ENCODE data around the gene FAIM2.

FAIM2 gene

GRCh38 chr12:49854976-49855375 is 48.7 kb downstream of the FAIM2 start:
- Histone ChIP-seq H3K36me3 (no peaks in the 10 kb centered on the region), H3K4me3 (no peak overlapping the region), H4K20me1 (no peaks in the 10 kb centered on the region), H3K4me2 (no peak overlapping the region), H3K27me3 (no peaks in the 10 kb centered on the region), H3K27ac (no peak overlapping the region), H3K4me1 (no peaks in the 10 kb centered on the region), H3K9me3 (replicated peaks in 1 of 11) (peaks cover 0 to 10% (median 5%) of the 10 kb centered on the region in 11 experiments; a peak in 9 of 22 replicates), H3K9ac (no peak overlapping the region)
- TF ChIP-seq Cebpa-rat (IDR thresholded peaks at IDR 0.05), result no peak

GRCh38 chr12:49853671-49854070 is 50.0 kb downstream of the FAIM2 start:
- H3K4me2 ChIP-seq, result no peak overlapping the region
- H3K9ac ChIP-seq, result no peak overlapping the region
- no peak overlapping the region for H3K27ac ChIP-seq
- H3K36me3 ChIP-seq, result no peaks in the 10 kb centered on the region
- H4K20me1 ChIP-seq, result no peaks in the 10 kb centered on the region
- no peaks in the 10 kb centered on the region for H3K4me1 ChIP-seq
- H3K27me3 ChIP-seq, result no peaks in the 10 kb centered on the region
- H3K4me3 ChIP-seq, result no peak overlapping the region
- H3K9me3 ChIP-seq (replicated peaks in 1 of 11), result no peaks in the 10 kb centered on the region
- TF ChIP-seq Cebpa-rat (IDR thresholded peaks at IDR 0.05), result no peak

GRCh38 chr12:49847161-49847560 is 56.5 kb downstream of the FAIM2 start:
- Histone ChIP-seq H3K27ac (peak overlapping the region in 9 of 11 experiments; percentile 21 to 63 (median 52); a peak in 13 of 22 replicates), H3K4me3 (peak overlapping the region in 2 of 10 experiments; percentile 2 to 25; a peak in 4 of 20 replicates), H3K4me1 (peaks cover 18 to 35% (median 30%) of the 10 kb centered on the region in 10 experiments), H3K9ac (peak overlapping the region in 1 of 11 experiments; percentile 15; a peak in 1 of 22 replicates), H3K36me3 (no peaks in the 10 kb centered on the region), H3K27me3 (no peaks in the 10 kb centered on the region), H4K20me1 (no peaks in the 10 kb centered on the region), H3K4me2 (peak overlapping the region; percentile 39 to 86 (median 73)), H3K9me3 (replicated peaks in 1 of 11) (no peaks in the 10 kb centered on the region)
- TF ChIP-seq Cebpa-rat (IDR thresholded peaks at IDR 0.05), result no peak

- Histone ChIP-seq H3K36me3 (no peaks in the 10 kb centered on the region), H3K4me3 (no peak overlapping the region), H3K4me2 (peak overlapping the region in 4 of 11 experiments; percentile 39 to 85 (median 79); a peak in 3 of 22 replicates), H3K9me3 (replicated peaks in 1 of 11) (no peaks in the 10 kb centered on the region), H3K4me1 (peaks cover 27 to 47% (median 40%) of the 10 kb centered on the region in 10 experiments), H4K20me1 (no peaks in the 10 kb centered on the region), H3K9ac (no peak overlapping the region), H3K27me3 (no peaks in the 10 kb centered on the region), H3K27ac (no peak overlapping the region)
- no peak for TF ChIP-seq Cebpa-rat (IDR thresholded peaks at IDR 0.05)
These were observed 57.7 kb downstream of the FAIM2 start for GRCh38 chr12:49846032-49846431.

GRCh38 chr12:49843876-49844437 is 59.7 kb downstream of the FAIM2 start:
- Histone ChIP-seq H3K9ac (peak overlapping the region in 1 of 11 experiments; percentile 90; a peak in 4 of 22 replicates), H3K4me1 (peaks cover 38 to 55% (median 52%) of the 10 kb centered on the region in 10 experiments), H3K36me3 (no peaks in the 10 kb centered on the region), H3K9me3 (replicated peaks in 1 of 11) (no peaks in the 10 kb centered on the region), H3K4me3 (peak overlapping the region in 3 of 10 experiments; percentile 71 to 76 (median 72); a peak in 3 of 20 replicates), H3K4me2 (peak overlapping the region; percentile 85 to 99 (median 92); a peak in 21 of 22 replicates), H3K27ac (peak overlapping the region in 10 of 11 experiments; percentile 83 to 90 (median 89); a peak in 17 of 22 replicates), H3K27me3 (no peaks in the 10 kb centered on the region), H4K20me1 (no peaks in the 10 kb centered on the region)
- TF ChIP-seq Cebpa-rat (IDR thresholded peaks at IDR 0.05), result no peak

GRCh38 chr12:49843411-49843810 is 60.3 kb downstream of the FAIM2 start:
- H3K4me3 ChIP-seq, result peak overlapping the region; percentile 62 to 79 (median 72)
- no peak for TF ChIP-seq Cebpa-rat (IDR thresholded peaks at IDR 0.05)
- H3K36me3 ChIP-seq, result peaks cover 0 to 2% (median 0%) of the 10 kb centered on the region in 11 experiments; a peak in 1 of 22 replicates
- H3K9me3 ChIP-seq (replicated peaks in 1 of 11), result no peaks in the 10 kb centered on the region
- H3K27ac ChIP-seq, result peak overlapping the region; percentile 78 to 90 (median 89); a peak in 21 of 22 replicates
- H3K4me1 ChIP-seq, result peaks cover 38 to 55% (median 52%) of the 10 kb centered on the region in 10 experiments
- H4K20me1 ChIP-seq, result no peaks in the 10 kb centered on the region
- H3K9ac ChIP-seq, result peak overlapping the region; percentile 81 to 91 (median 86)
- H3K27me3 ChIP-seq, result no peaks in the 10 kb centered on the region
- H3K4me2 ChIP-seq, result peak overlapping the region; percentile 85 to 99 (median 92)

- Histone ChIP-seq H4K20me1 (no peaks in the 10 kb centered on the region), H3K27ac (peak within 1 kb of the TSS; percentile 78 to 90 (median 89)), H3K36me3 (peaks cover 0 to 6% (median 0%) of the 10 kb centered on the region in 11 experiments; a peak in 1 of 22 replicates), H3K4me3 (peak within 1 kb of the TSS; percentile 62 to 79 (median 72)), H3K4me2 (peak within 1 kb of the TSS; percentile 85 to 99 (median 92)), H3K4me1 (peaks cover 38 to 55% (median 52%) of the 10 kb centered on the region in 10 experiments), H3K9me3 (replicated peaks in 1 of 11) (no peaks in the 10 kb centered on the region), H3K9ac (peak within 1 kb of the TSS; percentile 81 to 91 (median 86)), H3K27me3 (no peaks in the 10 kb centered on the region)
- TF ChIP-seq Cebpa-rat (IDR thresholded peaks at IDR 0.05), result no peak
These were observed 61.0 kb downstream of the FAIM2 start, which contains the start of gene BCDIN3D for GRCh38 chr12:49842519-49843352. TSS of gene BCDIN3D (minus strand) at chr12:49843106. CDS start at chr12:49843087, 19 bp downstream.

- Histone ChIP-seq H3K27me3 (no peaks in the 10 kb centered on the region), H4K20me1 (no peaks in the 10 kb centered on the region), H3K27ac (no peak overlapping the region), H3K9me3 (replicated peaks in 1 of 11) (no peaks in the 10 kb centered on the region), H3K4me2 (no peak overlapping the region), H3K36me3 (peaks cover 0 to 6% (median 0%) of the 10 kb centered on the region in 11 experiments; a peak in 1 of 22 replicates), H3K9ac (peak overlapping the region in 1 of 11 experiments; percentile 21; a peak in 1 of 22 replicates), H3K4me3 (no peak overlapping the region), H3K4me1 (peaks cover 24 to 35% (median 34%) of the 10 kb centered on the region in 10 experiments)
- no peak for TF ChIP-seq Cebpa-rat (IDR thresholded peaks at IDR 0.05)
These were observed 64.6 kb downstream of the FAIM2 start for GRCh38 chr12:49838973-49839633.

Data from BLaER1 treated with 17β-estradiol and CSF1 and Interleukin-3, amounts not matched to agents 10 nM and 100 nM (cell line).